ENCODE measurements around the gene CEP112.

GRCh38 chr17:66214884-66215528, 23.1 kb upstream of the CEP112 start:
- no peak for TF ChIP-seq POLR2A (IDR thresholded peaks at IDR 0.05; ENCODE audit: low read length)
- TF ChIP-seq GATA1 (IDR thresholded peaks at IDR 0.05; ENCODE audit: low read depth, low read length): no peak

All from erythroblast (primary cell).